GM21723 (cell line): ENCODE results near the gene MAGIX.
A peak's percentile ranks its signal among the peaks of the same experiment; 100 is the strongest.

Experiments used
- ATAC-seq: cut with Tn5 transposase; IDR thresholded peaks from one replicate; pipeline ENCODE4 v1.9.1; 2021; ENCODE audit warnings: mild to moderate bottlenecking, moderate library complexity; ENCODE audit not compliant: unreplicated experiment

The MAGIX gene

GRCh38 chrX:49179358-49179757, 16.8 kb downstream of the MAGIX start:
- ATAC-seq, result no peak

- no peak for ATAC-seq
Measured at GRCh38 chrX:49183701-49184281, 21.2 kb downstream of the MAGIX start.

DNA sequence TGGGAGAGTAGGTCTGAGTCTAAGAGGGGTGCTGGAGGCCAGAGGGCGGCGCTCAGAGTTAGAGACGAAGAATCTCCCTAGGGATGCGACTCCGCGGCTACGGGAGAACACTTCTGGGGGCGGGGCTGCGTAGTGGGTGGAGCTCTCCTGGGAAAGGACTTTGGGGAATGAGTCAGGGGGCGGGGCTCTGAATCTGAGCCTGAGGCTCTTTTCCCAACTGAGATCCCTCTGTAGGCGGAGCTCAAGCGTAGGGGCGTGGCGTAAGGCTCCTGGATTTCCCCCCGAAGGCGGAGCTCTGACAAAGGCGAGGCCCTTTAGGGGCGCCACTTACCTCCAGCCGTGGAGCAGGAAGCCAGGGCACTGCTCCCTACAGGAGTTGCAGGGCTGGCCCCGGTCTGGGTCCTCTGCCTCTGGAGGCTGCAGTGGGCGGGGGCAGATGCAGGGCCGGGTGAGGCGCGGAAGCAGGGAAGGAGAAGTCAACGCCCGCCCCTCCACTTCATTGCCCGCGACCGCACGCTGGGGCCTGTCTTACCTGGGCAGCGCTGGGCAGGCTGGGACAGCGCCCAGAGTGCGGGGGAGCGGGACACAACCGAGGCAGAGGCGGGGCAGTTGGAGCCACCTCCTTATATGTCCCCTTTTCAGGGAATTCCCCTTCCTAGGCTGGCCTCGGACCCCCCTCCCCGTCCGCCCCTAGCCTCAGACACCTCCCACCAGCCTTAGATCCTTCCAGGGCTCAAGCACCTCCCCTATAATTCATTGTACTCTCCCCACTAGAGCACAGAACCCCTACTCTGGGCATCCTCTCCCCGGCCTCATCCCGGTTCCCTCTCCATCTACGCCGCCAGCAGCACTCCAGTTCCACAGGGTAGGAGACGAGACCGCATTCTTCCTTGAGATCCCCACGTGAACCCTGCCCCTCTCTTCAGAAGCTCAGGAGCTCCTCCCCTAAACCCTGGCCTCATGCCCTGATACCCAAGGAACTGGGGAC, 22.0 kb downstream of the MAGIX start:
- peak; percentile 57 for ATAC-seq

DNA sequence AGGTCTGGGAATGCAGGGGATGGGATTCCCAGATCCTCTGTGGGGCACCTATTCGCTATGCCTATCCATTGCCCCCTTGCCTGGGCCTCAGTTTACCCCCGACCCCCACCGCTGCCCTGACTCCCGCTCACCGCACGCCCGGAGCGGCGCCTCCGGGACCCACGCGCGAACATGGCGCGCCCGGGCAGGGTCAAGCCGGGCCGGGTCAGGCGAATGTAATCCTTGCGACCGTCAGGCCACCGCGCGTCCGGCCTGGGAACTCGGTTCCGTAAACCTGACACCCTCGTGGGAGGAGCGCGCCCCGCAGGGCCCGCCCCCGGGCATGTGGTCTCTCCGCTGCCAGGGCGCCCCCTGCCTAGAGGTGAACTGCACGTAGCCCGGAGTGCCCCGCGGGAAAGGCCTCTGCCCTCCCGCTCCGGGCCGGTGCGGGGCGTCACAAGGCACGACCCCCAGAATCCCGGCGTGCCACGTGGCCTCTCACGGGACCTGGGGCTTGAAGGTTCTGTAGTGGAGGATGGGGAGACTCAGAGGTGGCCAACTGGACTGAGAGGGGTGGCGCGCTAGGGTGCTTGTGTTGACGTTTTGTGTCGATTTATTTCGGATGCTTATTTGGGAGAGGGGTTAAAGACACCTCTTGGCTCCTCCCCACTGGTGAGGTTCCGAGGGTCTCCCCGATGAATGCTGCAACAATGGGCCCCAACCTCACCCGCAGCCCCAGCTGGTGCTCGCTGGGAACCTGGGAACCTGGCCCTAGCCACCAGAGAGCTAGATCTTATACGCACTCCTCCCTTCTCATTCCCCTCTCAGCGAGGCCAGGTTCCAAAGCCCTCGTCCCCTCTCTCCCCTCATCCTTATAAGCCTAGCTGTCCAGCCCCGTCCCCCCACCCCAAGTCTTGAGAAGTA, 23.8 kb downstream of the MAGIX start, which contains the start of gene PRICKLE3:
Gene PRICKLE3 (minus strand): TSS at position 249 of the 903 bp plus-strand sequence. CDS start 76 bp downstream, at position 173.
- peak; percentile 31 for ATAC-seq

DNA sequence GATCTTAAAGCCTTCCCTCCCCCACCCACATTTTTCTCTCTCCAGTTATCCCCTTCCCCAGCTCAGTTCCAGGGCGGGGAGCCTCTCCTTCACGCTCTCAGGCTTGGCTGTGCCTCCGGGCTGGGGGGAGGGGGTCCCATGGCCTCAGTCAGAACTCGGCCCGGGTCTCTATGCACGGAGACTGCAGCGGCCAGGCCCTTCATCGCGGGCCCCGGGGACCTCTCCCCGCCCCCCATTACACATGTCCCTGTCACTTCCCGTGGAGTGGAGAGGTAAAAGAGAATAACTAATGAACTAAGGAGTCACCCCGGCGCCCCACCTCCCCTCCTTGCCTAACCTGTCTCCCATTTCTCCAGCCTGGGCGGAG, 24.5 kb downstream of the MAGIX start:
- no peak for ATAC-seq

- no peak for ATAC-seq
Measured at GRCh38 chrX:49187526-49187925, 25.0 kb downstream of the MAGIX start.

DNA sequence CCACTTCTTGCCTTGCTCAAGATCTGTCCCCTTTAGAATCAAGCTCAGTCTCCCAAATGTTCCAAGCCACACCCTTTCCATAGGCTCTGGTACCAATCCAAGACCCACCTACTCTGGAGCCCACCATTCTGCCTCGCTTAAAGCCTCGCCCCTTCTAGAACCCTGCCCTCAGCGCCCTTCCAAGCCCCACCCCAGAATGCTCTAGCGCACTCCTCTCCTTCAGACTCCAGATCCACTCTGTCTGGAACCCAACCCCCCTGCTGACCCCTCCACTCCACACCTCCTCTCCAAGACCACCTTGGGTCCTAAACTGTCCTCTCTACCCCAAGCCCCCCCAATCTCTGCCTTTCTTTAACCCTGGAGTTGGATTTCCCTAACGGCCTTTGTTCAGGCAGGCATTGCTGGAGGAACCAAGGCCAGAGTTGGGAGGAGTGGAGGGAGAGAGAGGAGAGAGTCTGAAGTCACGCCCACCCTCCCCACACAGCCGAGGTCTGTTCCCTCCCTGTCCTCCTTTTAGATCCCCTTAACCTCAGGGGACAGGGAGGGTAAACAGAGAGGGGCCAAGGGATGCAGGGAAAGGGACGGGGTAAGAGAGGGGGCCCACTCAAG, 26.0 kb downstream of the MAGIX start:
- no peak for ATAC-seq

- no peak for ATAC-seq
Measured at GRCh38 chrX:49189606-49190005, 27.0 kb downstream of the MAGIX start.

DNA sequence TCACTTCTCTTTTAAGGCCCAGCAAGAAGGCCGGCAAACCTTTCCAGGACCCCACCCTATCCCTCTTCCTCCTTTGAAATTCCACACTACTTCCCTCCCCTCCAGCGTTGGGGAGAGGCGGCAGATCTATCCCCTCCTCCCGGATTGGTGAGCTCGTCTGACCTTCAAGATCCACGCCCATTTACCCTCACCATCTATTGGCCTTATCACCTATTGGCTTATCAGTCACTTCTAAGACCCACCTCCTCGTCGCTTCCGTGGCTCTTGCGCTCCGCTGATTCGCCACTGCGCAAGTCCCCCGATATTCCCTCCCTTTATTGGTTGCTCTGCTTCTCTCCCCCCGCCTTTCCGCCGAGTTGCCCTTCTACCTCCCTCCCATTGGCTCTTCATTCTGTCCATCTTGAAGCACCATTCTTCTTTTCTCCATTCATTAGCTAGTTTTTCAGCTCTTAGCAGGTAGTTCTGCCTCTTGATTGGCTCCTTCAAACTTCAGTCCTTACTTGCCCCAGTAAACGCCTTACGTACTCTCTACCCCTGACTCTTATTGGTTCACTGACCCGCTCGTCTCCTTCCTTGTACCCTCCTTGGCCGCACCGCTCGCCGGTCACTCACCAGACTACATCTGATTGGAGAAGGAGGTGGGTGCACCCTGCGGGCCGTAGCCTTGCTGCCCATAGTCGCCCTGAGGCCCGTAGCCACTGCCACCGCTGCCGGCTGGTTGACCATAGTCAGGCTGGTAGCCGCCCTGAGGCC, 28.4 kb downstream of the MAGIX start:
- ATAC-seq, result peak; percentile 84

DNA sequence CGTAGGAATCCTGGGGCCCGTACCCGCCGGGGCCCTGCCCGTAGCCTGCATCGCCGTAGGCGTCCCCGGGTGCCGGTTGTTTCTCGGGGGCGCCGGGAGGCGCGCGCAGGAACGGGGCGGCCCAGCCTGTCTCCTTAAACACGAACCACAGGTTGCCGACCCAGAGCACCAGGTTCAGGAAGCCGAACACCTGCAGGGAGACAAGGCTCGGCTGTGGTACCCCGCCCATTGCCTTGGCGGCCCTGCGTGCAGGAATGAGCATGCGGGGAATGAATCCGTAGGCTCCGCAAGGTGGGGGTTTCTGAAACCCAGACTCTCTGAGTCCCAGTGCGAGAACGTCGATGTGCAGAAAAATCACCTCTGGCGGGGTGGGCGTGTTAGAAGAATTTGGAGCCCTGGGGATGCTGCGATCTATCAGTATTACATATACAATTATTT, 29.0 kb downstream of the MAGIX start:
- ATAC-seq, result peak; percentile 3

GRCh38 chrX:49192722-49193328, 30.3 kb downstream of the MAGIX start:
- no peak for ATAC-seq

- ATAC-seq, result no peak
Measured at GRCh38 chrX:49193542-49193964, 31.0 kb downstream of the MAGIX start.

- ATAC-seq, result no peak
Measured at GRCh38 chrX:49197543-49198087, 35.1 kb downstream of the MAGIX start.

DNA sequence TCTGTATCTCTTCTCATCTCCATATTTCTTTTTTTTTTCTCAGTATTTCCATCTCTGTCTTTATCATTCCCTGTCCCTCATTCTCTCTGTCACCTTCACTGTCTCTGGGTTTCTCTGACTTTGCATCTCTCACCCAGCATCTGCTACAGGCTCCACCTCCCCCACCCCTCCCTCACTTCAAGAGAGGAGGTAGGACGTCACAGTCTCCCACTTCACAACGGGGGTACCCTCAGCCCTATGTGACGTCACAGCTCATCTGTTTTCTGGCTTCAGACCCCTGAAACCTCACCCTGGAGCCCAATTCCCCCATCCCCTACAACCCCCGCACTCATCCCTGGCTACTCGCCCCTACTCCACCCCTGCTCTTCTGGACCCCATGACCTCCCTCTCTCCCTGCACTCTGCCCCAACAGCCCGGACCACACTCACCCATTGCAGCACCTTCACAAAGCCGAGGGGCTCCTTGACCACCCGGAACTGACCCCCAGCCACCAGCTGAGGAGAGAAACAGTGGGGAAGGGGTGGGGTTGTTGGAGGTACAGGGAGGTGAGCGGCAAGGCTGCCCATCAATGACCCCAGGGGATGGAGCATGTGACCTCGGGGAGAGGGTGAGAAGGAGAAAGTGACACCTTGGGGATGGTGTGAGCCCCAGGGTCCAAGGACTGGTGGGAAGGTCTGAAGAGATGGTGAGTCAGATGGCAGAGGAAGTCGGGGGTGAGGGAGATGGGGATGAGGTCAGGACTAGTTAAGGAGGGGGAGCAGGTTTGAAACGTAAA, 36.2 kb downstream of the MAGIX start:
- no peak for ATAC-seq

- ATAC-seq, result no peak
Measured at GRCh38 chrX:49199315-49199595, 36.7 kb downstream of the MAGIX start.

DNA sequence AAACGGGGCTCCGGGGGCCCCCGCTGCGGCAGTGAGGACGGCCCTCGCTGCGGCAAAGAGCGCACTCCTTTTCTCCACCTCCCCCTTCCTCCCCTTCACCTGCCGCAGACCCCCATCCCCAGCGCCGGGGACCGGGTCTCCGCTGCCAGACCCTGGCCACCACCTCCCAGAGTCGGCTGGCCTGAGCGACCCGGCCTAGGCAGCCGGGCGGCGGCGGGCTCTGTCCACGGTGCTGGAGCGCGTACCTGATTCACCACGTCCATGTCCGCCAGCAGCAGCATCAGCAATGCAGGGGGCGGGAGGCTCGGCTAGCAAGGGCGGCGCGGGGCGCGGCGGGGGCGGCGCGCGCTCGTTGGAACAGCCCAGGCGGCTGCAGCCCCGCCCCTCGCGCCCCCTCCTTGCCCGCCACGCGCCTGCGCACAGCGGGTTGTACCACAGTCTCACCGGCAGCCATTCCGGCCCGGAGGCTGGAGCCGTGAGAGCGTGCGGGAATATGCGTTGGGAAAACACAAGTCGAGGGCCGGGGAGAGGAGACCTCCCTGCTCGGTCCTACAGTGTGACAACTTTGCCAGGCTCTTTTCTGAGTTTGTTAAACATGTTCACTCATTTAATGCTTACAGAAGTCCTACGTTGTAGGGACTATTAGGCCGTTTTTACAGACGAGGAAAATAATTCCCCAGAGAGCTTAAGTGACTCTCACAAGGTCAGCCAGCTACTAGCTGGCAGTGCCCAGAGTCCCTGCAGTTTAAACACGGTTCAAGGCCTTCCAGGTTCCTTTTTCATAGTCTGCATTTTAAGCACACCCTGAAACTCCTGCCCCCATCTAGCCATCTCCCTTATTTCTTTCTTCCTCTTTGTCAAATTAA, 37.6 kb downstream of the MAGIX start, which contains the start of gene SYP:
Gene SYP (minus strand): TSS at position 288 of the 866 bp plus-strand sequence. CDS start 7 bp downstream, at position 281.
- ATAC-seq, result peak; percentile 89

GRCh38 chrX:49202022-49202421, 39.5 kb downstream of the MAGIX start:
- ATAC-seq, result no peak

- ATAC-seq, result no peak
Measured at GRCh38 chrX:49203536-49203935, 41.0 kb downstream of the MAGIX start.
